CD1c-positive myeloid dendritic cell (primary cell): ENCODE measurements around the gene COL11A2.
A peak's percentile ranks its signal among the peaks of the same experiment; 100 is the strongest.

Experiments used
- DNase-seq: peaks from one replicate; pipeline ENCODE4 v3.0.0-alpha.2; 2016; ENCODE audit errors: extremely low spot score

COL11A2 gene

DNA sequence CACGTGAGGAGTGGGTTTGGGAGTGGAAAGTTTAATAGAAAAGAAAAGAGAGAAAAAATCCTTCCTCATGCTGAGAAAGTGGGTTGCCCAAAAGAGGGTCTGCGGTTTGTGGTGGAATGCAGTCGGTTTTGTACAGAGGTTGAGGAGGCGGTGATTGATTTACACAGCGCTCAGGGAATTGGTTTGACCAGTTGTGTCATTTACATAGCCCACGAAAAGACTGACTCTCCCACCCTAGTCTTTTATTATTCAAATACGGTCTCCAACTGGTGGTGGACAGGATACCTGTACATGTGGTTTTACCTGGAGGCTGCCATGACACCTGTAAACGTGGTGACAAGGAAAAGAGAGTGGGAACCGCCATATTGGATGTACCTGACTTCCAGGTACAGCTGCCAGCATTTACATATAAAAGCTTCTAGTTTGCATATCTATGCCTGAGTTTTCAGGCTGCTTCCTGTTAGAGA, 74.4 kb downstream of the COL11A2 start:
- no peak for DNase-seq

DNA sequence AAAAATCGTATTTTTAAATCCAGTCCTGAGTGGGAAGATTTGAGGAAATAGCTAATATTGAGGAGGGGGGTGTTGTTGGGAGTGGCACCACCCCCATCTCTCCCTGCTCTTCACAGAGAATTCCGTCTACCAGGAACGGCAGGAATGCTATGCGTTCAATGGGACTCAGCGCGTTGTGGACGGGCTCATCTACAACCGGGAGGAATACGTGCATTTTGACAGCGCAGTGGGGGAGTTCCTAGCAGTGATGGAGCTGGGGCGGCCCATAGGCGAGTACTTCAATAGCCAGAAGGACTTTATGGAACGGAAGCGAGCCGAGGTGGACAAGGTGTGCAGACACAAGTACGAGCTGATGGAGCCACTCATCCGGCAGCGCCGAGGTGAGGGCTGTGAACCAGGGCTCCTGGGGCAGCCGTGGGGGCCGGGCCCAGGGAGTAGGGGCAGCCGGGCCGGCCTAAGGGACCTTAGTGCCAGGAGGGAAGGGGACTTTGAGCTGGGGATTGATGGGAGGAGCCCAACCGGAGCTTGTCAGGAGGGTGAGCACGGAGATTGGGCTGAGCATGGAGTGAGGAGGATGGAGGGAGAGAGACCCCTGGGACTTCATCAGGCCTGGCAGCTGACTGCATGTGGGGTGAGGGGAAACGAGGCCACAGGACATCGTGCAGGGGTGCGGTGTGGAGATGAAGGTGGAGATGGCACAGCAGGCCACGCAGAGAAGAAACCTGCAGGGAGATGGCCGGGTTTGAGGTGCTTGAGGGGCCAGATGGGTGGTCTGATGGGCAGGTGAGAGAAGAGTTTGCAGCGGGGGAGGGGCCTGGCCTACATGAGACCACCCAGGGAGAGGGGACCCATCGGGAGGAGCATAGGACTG, 75.2 kb downstream of the COL11A2 start:
- no peak for DNase-seq

DNA sequence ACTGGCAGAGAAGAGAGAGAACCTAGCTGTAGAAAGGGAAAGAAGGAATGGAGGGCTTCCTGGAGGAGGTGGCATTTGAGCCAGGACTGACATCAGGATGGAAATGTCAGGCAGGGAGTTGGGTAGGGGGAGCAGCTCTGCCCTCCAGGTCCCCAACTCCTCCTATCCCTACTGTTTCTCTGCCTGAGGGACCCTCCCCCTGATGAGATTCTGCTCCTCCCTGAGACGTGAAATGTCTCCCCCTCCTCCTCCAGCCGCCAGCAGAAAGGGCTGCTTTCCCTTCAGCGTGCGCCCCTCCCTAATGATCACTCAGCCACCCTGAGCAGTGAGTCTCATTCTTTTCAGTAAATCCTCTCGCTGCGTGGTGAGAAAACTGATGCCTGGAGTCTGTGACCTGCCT, 75.8 kb downstream of the COL11A2 start:
- DNase-seq = no peak

DNA sequence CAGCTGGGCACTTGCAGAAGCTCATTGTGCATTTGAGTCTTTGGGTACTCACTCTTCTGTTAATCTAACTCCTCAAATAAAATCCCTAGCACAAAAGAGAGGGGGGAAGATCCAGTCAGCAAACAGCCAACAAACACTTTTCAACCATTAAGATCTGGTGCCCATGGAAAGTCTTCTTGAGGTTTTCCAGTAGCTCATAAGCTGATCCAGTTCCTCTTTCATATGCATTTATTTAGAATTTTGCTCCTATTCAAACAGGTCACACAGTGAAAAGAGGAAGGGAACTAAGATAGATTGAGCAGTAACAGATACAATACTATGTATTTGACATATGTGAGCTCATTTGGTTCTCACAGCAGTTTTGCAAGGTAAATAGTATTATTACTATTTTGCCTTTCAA, 77.9 kb downstream of the COL11A2 start:
- DNase-seq = peak; percentile 87

DNA sequence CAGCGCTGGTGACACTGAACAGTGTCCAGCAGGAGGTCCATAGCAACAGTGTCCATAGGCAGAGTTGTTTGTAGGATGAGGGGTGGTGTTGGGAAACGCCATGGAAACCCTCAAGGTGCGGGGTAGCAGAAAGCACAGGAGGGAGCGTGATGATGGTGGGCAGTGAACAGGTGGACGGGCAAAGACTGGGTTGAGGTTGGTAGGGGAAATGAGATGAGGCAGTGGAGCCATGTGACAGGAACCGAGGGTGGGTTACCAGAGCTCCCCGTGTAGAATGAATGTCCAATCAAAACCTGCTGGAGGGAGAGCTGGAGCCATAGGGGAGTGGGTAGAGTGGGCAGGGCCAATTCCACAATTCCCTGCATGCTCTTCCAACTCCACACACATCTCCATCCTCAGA, 78.5 kb downstream of the COL11A2 start:
- DNase-seq = no peak
